HG03139 (cell line): ENCODE data around the gene GRK5.
"Not testable (repeated sequence)": the region's sequence is repeated elsewhere in the genome, so short reads cannot be mapped to it uniquely, and the experiment has no call there.

Experiments
- ATAC-seq: cut with Tn5 transposase; IDR thresholded peaks from one replicate; pipeline ENCODE4 v1.9.1; 2021; ENCODE audit not compliant: unreplicated experiment

Gene GRK5

GRCh38 chr10:119451300-119451896 lies 244.0 kb downstream of the GRK5 start:
- ATAC-seq, result no peak

GRCh38 chr10:119452396-119452795 lies 245.0 kb downstream of the GRK5 start:
- no peak for ATAC-seq

- ATAC-seq, result no peak
Observed at GRCh38 chr10:119453313-119453712, 245.9 kb downstream of the GRK5 start.

GRCh38 chr10:119454316-119454715 lies 246.9 kb downstream of the GRK5 start:
- no peak for ATAC-seq

- no peak for ATAC-seq
Observed at GRCh38 chr10:119454990-119455389, 247.6 kb downstream of the GRK5 start.

- no peak for ATAC-seq
Observed at GRCh38 chr10:119455609-119456434, 248.5 kb downstream of the GRK5 start.

- ATAC-seq, result no peak
Observed at GRCh38 chr10:119456435-119456810, 249.1 kb downstream of the GRK5 start.

- no peak for ATAC-seq
Observed at GRCh38 chr10:119457966-119458766, 250.8 kb downstream of the GRK5 start.

- no peak for ATAC-seq
Observed at GRCh38 chr10:119459681-119460340, 252.4 kb downstream of the GRK5 start.

- no peak for ATAC-seq
Observed at GRCh38 chr10:119460369-119461195, 253.2 kb downstream of the GRK5 start.

- ATAC-seq, result no peak
Observed at GRCh38 chr10:119461380-119461779, 254.0 kb downstream of the GRK5 start.

GRCh38 chr10:119461923-119462322 lies 254.6 kb downstream of the GRK5 start:
- peak; percentile 46 for ATAC-seq

GRCh38 chr10:119462773-119463172 lies 255.4 kb downstream of the GRK5 start:
- no peak for ATAC-seq

GRCh38 chr10:119463195-119463594 lies 255.8 kb downstream of the GRK5 start:
- ATAC-seq, result not testable (repeated sequence)

- no peak for ATAC-seq
Observed at GRCh38 chr10:119465085-119465484, 257.7 kb downstream of the GRK5 start.

- ATAC-seq, result no peak
Observed at GRCh38 chr10:119466076-119466475, 258.7 kb downstream of the GRK5 start.

- ATAC-seq, result no peak
Observed at GRCh38 chr10:119466655-119467054, 259.3 kb downstream of the GRK5 start.

- ATAC-seq, result no peak
Observed at GRCh38 chr10:119468542-119469324, 261.4 kb downstream of the GRK5 start.

- ATAC-seq, result no peak
Observed at GRCh38 chr10:119469325-119469707, 261.9 kb downstream of the GRK5 start.

GRCh38 chr10:119469846-119470245 lies 262.5 kb downstream of the GRK5 start:
- ATAC-seq, result no peak
